Gastrocnemius medialis (tissue), 4 donors: ENCODE data around the gene RNF214.

Source experiments
- POLR2A ChIP-seq, 2 donors: fragments of 450-650 bp; IDR thresholded peaks; one replicate each; pipeline ENCODE4 v1.6.1; 2017; ENCODE audit warnings: antibody characterized with exemption in 2 of 2, mild to moderate bottlenecking in 2 of 2, moderate library complexity in 2 of 2
- TF ChIP-seq, protein P1 (sequence below), 5 experiments: fragments of 450-650 bp in 3 of 5; fragments of 200-600 bp in 2 of 5; sonication (generic) in 2 of 5; IDR thresholded peaks in 4 of 5; conservative IDR thresholded peaks in 1 of 5; 1 replicate in 4 of 5; 2 replicates in 1 of 5; pipeline ENCODE4 v1.5.1; 2016 to 2019; ENCODE audit warnings: antibody characterized with exemption in 5 of 5, mild to moderate bottlenecking in 3 of 5, moderate library complexity in 3 of 5

GRCh38 chr11:117219001-117219400, 13.5 kb upstream of the RNF214 start:
- TF ChIP-seq, protein P1, sequence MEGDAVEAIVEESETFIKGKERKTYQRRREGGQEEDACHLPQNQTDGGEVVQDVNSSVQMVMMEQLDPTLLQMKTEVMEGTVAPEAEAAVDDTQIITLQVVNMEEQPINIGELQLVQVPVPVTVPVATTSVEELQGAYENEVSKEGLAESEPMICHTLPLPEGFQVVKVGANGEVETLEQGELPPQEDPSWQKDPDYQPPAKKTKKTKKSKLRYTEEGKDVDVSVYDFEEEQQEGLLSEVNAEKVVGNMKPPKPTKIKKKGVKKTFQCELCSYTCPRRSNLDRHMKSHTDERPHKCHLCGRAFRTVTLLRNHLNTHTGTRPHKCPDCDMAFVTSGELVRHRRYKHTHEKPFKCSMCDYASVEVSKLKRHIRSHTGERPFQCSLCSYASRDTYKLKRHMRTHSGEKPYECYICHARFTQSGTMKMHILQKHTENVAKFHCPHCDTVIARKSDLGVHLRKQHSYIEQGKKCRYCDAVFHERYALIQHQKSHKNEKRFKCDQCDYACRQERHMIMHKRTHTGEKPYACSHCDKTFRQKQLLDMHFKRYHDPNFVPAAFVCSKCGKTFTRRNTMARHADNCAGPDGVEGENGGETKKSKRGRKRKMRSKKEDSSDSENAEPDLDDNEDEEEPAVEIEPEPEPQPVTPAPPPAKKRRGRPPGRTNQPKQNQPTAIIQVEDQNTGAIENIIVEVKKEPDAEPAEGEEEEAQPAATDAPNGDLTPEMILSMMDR (IDR thresholded peaks at IDR 0.05 in 4 of 5, conservative IDR thresholded peaks at IDR 0.05 in 1 of 5): no peak
- TF ChIP-seq POLR2A (IDR thresholded peaks at IDR 0.05): no peak
